ENCODE data around the gene PSMD14.

DNA sequence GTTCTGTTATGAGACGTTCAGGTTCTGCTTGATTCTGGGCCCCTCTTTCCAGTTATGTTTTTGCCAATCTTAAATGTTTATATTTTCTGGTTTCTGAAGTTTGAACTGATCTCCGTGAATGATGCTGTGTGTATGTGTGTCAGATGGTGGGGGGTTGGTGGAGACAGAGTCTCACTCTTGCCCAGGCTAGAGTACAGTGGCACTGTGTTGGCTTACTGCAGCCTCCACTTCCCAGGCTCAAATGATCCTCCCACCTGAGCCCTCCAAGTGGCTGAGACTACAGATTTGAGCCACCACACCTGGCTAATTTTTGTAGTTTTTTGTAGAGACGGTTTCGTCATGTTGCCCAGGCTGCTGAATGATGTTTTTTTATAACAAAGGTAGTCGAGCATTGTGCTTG lies 45.9 kb downstream of the PSMD14 start:
- no peak for TF ChIP-seq POLR2AphosphoS5 (IDR thresholded peaks at IDR 0.05; ENCODE audit: low read depth, low read length)
- TF ChIP-seq, protein P1, sequence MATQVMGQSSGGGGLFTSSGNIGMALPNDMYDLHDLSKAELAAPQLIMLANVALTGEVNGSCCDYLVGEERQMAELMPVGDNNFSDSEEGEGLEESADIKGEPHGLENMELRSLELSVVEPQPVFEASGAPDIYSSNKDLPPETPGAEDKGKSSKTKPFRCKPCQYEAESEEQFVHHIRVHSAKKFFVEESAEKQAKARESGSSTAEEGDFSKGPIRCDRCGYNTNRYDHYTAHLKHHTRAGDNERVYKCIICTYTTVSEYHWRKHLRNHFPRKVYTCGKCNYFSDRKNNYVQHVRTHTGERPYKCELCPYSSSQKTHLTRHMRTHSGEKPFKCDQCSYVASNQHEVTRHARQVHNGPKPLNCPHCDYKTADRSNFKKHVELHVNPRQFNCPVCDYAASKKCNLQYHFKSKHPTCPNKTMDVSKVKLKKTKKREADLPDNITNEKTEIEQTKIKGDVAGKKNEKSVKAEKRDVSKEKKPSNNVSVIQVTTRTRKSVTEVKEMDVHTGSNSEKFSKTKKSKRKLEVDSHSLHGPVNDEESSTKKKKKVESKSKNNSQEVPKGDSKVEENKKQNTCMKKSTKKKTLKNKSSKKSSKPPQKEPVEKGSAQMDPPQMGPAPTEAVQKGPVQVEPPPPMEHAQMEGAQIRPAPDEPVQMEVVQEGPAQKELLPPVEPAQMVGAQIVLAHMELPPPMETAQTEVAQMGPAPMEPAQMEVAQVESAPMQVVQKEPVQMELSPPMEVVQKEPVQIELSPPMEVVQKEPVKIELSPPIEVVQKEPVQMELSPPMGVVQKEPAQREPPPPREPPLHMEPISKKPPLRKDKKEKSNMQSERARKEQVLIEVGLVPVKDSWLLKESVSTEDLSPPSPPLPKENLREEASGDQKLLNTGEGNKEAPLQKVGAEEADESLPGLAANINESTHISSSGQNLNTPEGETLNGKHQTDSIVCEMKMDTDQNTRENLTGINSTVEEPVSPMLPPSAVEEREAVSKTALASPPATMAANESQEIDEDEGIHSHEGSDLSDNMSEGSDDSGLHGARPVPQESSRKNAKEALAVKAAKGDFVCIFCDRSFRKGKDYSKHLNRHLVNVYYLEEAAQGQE (IDR thresholded peaks at IDR 0.05; ENCODE audit: insufficient read depth in 1 of 2, low read depth in 2 of 2, low read length in 1 of 2) = no peak
- TF ChIP-seq, protein P2, sequence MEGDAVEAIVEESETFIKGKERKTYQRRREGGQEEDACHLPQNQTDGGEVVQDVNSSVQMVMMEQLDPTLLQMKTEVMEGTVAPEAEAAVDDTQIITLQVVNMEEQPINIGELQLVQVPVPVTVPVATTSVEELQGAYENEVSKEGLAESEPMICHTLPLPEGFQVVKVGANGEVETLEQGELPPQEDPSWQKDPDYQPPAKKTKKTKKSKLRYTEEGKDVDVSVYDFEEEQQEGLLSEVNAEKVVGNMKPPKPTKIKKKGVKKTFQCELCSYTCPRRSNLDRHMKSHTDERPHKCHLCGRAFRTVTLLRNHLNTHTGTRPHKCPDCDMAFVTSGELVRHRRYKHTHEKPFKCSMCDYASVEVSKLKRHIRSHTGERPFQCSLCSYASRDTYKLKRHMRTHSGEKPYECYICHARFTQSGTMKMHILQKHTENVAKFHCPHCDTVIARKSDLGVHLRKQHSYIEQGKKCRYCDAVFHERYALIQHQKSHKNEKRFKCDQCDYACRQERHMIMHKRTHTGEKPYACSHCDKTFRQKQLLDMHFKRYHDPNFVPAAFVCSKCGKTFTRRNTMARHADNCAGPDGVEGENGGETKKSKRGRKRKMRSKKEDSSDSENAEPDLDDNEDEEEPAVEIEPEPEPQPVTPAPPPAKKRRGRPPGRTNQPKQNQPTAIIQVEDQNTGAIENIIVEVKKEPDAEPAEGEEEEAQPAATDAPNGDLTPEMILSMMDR (IDR thresholded peaks at IDR 0.05) = no peak
- no peak for TF ChIP-seq SIN3A (IDR thresholded peaks at IDR 0.05; ENCODE audit: borderline replicate concordance, insufficient read depth, low read depth, low read length)

All from Panc1 (cell line).